ENCODE data around the gene KCNS3. TPM values are rescaled to one million over a fixed set of nuclear protein-coding genes. Genes with fewer than 3 reads are reported as not detected.

The KCNS3 gene
- total RNA-seq, 1 experiment from 2014 or later: 1.7 TPM

DNA sequence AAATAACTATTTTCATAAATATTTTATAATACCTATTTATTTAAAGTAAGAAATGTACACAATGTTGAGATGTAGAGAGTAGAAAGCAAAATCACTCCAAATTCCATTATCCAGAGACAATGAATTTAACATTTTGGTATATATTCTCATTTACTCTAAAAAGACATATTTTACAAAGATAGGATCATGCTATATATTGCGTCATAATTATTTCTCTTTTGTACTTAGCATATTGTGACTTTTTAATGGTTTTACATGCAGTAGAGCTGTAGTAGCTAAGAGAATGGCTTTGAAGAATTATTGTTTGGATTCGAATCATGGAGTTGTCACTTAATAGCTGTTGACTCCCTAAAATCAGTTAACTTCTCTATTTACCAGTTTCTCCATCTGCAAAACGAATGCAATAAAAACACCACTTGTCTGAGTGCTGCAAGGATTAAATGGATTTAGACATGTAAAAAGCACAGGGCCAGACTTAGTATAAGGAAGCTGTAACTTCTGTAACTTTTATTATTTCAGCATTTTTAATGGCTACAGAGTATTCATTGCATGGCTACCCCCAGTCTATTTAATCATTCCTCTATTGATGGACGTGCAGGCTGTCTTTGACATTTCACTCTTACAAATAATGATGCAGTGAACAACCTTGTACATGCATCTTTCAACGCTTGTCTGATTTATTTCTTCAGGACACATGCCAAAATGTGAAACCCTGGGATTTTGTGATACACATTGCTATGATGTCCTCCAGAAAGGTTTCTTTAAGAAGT lies 33.2 kb downstream of the KCNS3 start:
- no peak overlapping the region for H3K27ac ChIP-seq (ENCODE audit: low read length)
- CTCF ChIA-PET: no interaction called here
- DNase-seq (ENCODE audit: low read depth, low spot score) (no peak), ATAC-seq (no peak)
- no peaks in the 10 kb centered on the region for H3K4me1 ChIP-seq (ENCODE audit: control insufficient read depth, insufficient read depth, low read length)
- intact Hi-C loops (cut with micrococcal nuclease; ENCODE audit: unreplicated experiment) (no loop called here), in situ Hi-C loops (cut with HindIII; ENCODE audit: low pct_unique_long_range_greater_than_20kb, low sequenced_read_pairs) (no loop called here)
- no TSS peak for BruUV-seq (replicated peaks)
- H3K9me3 ChIP-seq (ENCODE audit: control insufficient read depth, insufficient read depth, low read depth, low read length): no peaks in the 10 kb centered on the region
- H3K36me3 ChIP-seq (ENCODE audit: control insufficient read depth, insufficient read depth, low read length): no peaks in the 10 kb centered on the region
- TF ChIP-seq POLR2AphosphoS5 (IDR thresholded peaks at IDR 0.05; ENCODE audit: low read depth, low read length) (no peak), SIN3A (IDR thresholded peaks at IDR 0.05; ENCODE audit: borderline replicate concordance, insufficient read depth, low read depth, low read length) (no peak), TCF7L2 (IDR thresholded peaks at IDR 0.05; ENCODE audit: low read depth, low read length) (no peak)
- TF ChIP-seq, protein P1, sequence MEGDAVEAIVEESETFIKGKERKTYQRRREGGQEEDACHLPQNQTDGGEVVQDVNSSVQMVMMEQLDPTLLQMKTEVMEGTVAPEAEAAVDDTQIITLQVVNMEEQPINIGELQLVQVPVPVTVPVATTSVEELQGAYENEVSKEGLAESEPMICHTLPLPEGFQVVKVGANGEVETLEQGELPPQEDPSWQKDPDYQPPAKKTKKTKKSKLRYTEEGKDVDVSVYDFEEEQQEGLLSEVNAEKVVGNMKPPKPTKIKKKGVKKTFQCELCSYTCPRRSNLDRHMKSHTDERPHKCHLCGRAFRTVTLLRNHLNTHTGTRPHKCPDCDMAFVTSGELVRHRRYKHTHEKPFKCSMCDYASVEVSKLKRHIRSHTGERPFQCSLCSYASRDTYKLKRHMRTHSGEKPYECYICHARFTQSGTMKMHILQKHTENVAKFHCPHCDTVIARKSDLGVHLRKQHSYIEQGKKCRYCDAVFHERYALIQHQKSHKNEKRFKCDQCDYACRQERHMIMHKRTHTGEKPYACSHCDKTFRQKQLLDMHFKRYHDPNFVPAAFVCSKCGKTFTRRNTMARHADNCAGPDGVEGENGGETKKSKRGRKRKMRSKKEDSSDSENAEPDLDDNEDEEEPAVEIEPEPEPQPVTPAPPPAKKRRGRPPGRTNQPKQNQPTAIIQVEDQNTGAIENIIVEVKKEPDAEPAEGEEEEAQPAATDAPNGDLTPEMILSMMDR (IDR thresholded peaks at IDR 0.05): no peak
- TF ChIP-seq, protein P2, sequence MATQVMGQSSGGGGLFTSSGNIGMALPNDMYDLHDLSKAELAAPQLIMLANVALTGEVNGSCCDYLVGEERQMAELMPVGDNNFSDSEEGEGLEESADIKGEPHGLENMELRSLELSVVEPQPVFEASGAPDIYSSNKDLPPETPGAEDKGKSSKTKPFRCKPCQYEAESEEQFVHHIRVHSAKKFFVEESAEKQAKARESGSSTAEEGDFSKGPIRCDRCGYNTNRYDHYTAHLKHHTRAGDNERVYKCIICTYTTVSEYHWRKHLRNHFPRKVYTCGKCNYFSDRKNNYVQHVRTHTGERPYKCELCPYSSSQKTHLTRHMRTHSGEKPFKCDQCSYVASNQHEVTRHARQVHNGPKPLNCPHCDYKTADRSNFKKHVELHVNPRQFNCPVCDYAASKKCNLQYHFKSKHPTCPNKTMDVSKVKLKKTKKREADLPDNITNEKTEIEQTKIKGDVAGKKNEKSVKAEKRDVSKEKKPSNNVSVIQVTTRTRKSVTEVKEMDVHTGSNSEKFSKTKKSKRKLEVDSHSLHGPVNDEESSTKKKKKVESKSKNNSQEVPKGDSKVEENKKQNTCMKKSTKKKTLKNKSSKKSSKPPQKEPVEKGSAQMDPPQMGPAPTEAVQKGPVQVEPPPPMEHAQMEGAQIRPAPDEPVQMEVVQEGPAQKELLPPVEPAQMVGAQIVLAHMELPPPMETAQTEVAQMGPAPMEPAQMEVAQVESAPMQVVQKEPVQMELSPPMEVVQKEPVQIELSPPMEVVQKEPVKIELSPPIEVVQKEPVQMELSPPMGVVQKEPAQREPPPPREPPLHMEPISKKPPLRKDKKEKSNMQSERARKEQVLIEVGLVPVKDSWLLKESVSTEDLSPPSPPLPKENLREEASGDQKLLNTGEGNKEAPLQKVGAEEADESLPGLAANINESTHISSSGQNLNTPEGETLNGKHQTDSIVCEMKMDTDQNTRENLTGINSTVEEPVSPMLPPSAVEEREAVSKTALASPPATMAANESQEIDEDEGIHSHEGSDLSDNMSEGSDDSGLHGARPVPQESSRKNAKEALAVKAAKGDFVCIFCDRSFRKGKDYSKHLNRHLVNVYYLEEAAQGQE (IDR thresholded peaks at IDR 0.05; ENCODE audit: insufficient read depth in 1 of 2, low read depth in 2 of 2, low read length in 1 of 2): no peak
- H3K4me3 ChIP-seq (ENCODE audit: low read depth in 2 of 2, low read length in 2 of 2): no peak overlapping the region
- H3K27me3 ChIP-seq (ENCODE audit: control insufficient read depth, insufficient read depth, low read length): no peaks in the 10 kb centered on the region
- POLR2A ChIA-PET: no interaction called here

DNA sequence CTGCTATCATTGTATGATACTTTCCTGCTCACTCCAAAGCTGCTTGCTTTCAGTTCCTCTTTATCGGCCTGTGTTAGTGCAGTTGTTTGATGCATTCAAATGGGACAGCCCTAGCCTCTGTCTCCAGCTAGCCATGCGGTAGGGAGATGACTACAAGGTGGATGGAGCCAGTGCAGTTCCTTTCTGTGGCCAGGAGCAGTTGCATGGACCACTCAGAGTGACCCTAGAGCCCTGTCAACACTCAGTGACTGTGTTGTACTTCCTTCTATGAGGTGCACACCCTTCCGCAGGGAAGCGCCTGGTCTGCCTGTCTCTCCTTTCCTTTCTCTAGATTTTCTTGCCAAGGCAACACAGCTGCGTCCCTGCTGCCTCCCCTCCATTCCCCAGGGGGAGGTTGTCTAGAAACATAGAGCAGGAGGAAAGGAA lies 33.8 kb downstream of the KCNS3 start:
- no TSS peak for BruUV-seq (replicated peaks)
- ChIA-PET CTCF (no interaction called here), POLR2A (no interaction called here)
- in situ Hi-C loops (cut with HindIII; ENCODE audit: low pct_unique_long_range_greater_than_20kb, low sequenced_read_pairs): no loop called here
- Histone ChIP-seq H3K4me3 (ENCODE audit: low read depth in 2 of 2, low read length in 2 of 2) (no peak overlapping the region), H3K4me1 (ENCODE audit: control insufficient read depth, insufficient read depth, low read length) (no peaks in the 10 kb centered on the region), H3K27ac (ENCODE audit: low read length) (no peak overlapping the region), H3K36me3 (ENCODE audit: control insufficient read depth, insufficient read depth, low read length) (no peaks in the 10 kb centered on the region), H3K27me3 (ENCODE audit: control insufficient read depth, insufficient read depth, low read length) (no peaks in the 10 kb centered on the region), H3K9me3 (ENCODE audit: control insufficient read depth, insufficient read depth, low read depth, low read length) (no peaks in the 10 kb centered on the region)
- intact Hi-C loops (cut with micrococcal nuclease; ENCODE audit: unreplicated experiment): no loop called here
- DNase-seq (ENCODE audit: low read depth, low spot score) (no peak), ATAC-seq (no peak)
- TF ChIP-seq SIN3A (IDR thresholded peaks at IDR 0.05; ENCODE audit: borderline replicate concordance, insufficient read depth, low read depth, low read length) (no peak), POLR2AphosphoS5 (IDR thresholded peaks at IDR 0.05; ENCODE audit: low read depth, low read length) (no peak), TCF7L2 (IDR thresholded peaks at IDR 0.05; ENCODE audit: low read depth, low read length) (no peak)
- TF ChIP-seq, protein P1 (IDR thresholded peaks at IDR 0.05): no peak
- TF ChIP-seq, protein P2 (IDR thresholded peaks at IDR 0.05; ENCODE audit: insufficient read depth in 1 of 2, low read depth in 2 of 2, low read length in 1 of 2): no peak

Measured in Panc1 (cell line).